NCI-H345 treated with DMSO at 0.1 percent for 48 hours (cell line): Measurements from ENCODE around the gene PAPPA.

Experiments used
- DNase-seq: peaks from one replicate; lab custom pipeline; 2025; ENCODE audit not compliant: unreplicated experiment; lab: John Stamatoyannopoulos, UW

Gene PAPPA

DNA sequence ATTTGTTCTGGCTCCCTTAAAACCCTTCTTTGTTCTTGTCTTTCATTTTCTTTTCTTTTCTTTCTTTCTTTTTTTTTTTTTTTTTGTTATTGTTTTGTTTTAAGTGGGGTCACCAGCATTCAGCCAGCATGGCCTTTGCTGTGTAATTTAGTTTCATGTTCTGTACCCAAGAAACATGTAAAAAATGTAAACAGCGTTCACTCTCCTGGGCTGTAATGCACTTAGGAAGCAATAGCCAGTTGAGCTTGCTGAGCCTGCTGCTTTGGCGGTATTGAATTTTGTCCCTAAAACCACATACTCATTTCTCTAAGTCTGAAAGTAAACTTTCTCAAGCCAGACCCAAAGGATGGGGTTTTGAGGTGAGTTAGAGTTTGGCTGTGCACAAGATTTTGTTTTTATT lies 158.6 kb downstream of the PAPPA start:
- DNase-seq: no peak

DNA sequence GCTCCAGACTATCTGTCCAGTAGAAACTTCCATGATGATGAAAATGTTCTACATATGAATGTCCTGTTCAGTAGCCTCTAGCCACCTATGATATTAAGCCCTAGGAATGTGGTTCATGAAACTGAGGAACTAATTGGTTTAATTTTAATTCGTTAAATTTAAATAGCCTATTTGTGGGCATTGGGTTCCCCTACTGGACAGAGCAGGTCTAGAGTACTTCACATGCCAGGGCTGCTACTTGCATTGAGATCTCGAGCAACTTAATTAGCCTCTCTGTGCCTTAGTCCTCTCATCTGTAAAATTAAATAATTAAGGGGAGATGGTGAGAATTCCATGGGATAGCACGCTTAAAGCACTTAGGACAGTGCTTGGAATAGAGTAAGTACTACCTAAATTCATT lies 160.0 kb downstream of the PAPPA start:
- DNase-seq: no peak

DNA sequence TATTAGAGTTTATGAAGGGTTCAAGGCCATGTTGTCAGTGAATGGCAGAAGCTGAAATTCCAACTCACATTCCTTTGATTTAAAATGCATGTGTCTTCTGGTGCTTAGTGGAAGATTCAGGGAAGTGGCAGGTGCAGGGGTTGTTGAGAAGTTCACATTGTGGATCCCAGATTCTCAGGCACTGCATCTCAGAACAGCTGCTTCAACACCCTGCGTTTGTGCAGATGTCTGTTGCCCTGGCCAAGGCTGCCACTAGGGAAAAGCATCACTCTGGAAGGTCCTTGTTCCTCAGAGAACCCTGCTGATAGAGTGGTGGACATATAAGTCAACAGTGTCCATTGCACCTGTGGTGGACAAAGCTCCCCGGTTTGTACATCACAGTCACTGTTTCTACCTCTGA lies 162.7 kb downstream of the PAPPA start:
- no peak for DNase-seq

GRCh38 chr9:116317503-116317902 lies 163.9 kb downstream of the PAPPA start:
- no peak for DNase-seq

DNA sequence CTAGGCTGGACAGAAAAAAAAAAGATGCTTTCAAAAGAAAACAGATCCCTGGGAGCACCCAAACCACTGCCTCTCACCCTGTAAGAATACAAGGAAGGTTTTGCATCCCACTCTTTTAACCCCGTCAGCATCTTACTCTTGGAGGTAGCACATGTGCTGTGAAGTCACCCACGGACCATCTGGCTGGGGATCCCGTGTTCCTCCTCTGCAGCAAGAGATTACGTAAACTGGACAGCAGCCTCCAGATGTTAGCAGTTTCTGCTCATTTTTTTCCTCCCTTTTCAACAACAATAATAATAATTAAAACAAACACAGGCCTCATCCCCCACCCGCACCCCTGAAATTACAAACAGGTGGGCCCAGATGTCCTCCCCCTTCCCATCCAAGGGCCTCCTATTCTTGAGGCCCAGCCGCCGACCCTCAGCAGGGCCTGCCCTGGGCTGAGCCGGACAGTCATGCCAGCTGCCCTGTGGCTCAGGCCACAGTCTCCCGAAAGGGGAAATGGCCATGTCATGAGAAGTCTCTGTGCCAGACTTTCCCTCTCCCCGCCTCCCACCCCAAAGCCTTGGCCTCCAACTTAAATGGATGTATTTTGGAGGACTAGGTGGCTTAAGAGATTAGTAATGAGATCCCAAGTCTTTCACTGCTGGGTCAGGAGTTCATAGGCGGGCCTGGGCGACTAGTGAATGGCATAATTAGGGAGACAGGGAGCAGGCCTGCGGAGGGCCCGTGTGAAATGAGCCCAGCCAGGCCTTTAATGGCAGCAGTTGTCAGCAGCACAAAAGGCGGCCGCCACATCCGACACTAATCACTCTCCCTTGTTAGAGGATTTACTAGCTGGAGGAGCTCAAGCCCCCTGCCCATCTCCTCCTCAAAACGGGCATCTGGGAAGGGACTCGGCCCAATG lies 165.1 kb downstream of the PAPPA start:
- DNase-seq: no peak

GRCh38 chr9:116319480-116319879 lies 165.9 kb downstream of the PAPPA start:
- no peak for DNase-seq

- no peak for DNase-seq
Observed at GRCh38 chr9:116320290-116320689, 166.7 kb downstream of the PAPPA start.

DNA sequence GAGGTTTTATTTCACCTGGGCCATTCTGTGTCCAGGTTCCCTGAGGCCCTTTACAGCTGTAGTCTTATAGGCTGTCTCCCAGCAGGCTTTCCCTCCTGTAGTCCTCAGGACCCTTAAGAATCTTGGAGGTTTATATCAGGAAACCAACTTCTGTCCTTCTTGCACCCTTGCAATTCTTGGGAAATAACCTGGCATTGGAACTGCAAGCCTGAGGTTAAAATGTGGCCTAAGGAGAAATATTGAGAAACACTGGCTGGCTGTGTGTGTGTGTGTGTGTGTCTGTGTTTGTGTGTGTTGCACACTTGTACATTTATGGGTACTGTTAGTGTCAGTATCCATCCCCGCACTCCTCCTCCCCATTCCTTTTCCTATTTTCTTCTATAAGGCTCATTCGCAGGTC lies 168.9 kb downstream of the PAPPA start:
- no peak for DNase-seq

DNA sequence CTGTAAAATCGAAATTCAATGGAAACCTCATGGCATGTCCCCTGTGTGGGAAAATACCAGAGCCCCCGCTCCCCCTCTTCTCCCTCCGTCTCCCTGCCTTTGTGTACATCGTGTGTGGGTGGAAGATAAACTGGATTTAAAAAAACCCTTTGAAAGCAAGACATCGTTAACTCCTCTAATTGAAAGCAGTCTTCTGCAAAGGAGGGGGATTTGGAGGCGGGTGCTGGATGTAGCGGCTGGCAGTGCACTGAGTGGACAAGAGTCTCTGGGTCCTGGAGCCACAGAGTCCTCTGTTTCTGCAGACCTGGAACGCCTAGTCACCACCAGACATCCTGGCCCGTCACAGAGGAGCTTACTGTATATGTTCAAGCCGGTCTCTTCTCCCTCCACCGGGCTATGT lies 169.4 kb downstream of the PAPPA start:
- DNase-seq: no peak

GRCh38 chr9:116323571-116323970 lies 170.0 kb downstream of the PAPPA start:
- peak; percentile 75 for DNase-seq

DNA sequence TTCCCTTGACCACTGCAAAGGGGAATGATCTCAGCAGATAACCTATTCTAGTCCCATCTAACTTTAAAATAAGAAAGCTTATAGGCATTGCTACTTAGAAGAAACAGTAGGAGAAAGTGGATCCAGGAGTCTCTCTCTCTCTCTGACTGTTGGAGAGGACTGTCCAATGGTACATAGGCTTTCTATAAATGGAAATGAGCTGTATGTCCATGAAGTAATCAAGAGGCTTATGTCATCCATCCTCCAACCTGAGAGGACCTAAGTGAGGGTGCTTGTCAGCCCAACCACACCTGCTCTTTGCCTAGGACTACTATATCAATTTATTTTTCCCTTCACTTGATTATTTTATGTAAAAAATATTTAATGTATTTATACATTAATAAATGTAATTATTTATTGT lies 172.3 kb downstream of the PAPPA start:
- no peak for DNase-seq

DNA sequence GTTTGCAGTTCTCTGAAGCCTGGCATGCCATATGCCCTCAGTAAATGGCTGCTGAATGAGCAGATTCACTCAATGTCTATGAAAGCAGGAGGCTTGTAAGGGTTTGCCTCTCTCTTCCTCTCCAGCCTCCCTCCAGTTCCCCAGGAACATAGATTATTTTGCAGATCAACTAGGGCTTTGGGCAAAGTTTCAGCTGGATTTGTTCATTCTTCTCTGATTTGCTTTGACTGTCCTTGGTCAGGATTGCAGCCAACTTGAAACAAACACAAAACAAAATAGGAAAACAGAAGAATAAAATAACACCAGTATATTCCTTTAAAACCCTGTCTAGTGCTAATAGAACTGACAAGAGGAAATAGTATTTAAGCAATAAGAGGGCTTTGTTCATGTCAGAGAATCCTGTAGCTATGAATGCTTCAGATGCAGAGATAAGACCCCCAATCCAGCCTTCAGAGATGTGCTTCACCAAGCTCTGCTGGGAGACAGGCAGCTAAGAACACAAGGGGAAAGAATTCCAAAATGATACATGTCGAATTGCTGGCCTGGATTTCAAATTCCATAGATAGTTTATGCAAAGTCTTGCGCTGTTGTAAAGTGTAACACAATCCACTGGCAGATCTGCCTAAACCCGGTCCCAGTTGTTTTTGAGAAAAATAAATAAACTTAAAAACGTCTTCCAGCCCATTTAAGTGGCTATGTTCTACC lies 174.3 kb downstream of the PAPPA start:
- no peak for DNase-seq

DNA sequence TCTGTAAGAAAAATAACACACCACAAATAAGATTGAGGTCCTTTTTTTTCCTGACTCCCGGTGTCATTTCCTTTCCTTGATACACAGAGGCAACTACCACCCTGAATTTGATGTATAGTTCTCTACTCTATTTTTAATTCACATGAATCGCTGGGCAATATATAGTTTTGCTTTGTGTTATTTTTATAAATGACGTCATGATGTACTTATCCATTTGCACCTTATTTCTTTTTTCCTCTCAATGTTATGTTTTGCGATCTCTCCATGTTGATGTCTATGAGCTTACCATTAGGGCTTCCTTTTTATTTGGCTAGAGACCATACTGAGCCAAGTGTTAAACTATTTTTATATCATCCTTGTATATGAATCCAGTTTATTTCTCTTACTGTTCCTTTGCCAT lies 175.9 kb downstream of the PAPPA start:
- DNase-seq: no peak

DNA sequence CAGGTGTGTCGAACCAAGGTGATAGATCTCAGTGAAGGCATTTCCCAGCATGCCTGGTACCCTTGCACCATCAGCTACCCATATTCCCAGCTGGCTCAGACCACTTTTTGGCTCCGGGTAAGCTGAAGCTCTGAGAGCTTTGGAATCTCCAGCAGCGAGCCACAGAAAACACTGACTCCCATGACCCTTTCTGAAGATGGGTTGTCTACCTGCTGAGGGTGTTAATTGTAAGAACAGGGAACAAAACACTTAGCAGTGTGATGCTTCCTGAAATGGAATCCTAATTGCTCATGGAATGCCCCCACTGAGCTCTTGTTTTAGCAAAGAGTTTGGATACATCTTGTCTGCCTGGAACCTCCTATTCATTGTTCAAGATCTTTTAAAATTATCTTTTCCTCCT lies 177.7 kb downstream of the PAPPA start:
- no peak for DNase-seq

GRCh38 chr9:116332090-116332489 lies 178.5 kb downstream of the PAPPA start:
- DNase-seq: no peak

GRCh38 chr9:116333254-116333653 lies 179.7 kb downstream of the PAPPA start:
- DNase-seq: no peak

DNA sequence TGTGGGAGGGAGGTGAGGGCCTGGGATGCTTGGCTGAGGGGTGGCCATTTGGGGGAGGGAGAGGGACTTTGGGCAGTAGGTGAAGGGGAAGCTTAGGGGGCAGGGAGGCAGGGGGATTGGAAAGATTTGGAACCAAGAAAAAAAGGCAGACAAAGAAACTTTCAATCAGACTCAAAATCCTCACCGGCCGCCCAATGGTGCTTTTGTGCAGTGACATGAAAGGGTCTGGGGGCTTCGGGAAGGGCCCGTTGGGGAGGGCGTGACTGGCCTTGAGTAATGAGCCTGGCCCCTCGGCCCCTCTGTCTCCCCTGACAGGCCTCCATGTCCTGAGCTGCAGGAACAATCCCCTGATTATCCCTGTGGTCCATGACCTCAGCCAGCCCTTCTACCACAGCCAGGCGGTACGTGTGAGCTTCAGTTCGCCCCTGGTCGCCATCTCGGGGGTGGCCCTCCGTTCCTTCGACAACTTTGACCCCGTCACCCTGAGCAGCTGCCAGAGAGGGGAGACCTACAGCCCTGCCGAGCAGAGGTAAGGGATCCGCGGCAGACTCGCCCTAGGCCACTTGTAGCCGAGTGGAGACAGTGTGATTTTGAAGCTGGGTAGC lies 181.1 kb downstream of the PAPPA start:
- no peak for DNase-seq

- no peak for DNase-seq
Observed at GRCh38 chr9:116335392-116335791, 181.8 kb downstream of the PAPPA start.

- no peak for DNase-seq
Observed at GRCh38 chr9:116336133-116336862, 182.7 kb downstream of the PAPPA start.

GRCh38 chr9:116337015-116337414 lies 183.4 kb downstream of the PAPPA start:
- DNase-seq: no peak

GRCh38 chr9:116340270-116340669 lies 186.7 kb downstream of the PAPPA start:
- no peak for DNase-seq
